ENCODE data around the gene KIAA1755.

KIAA1755 gene

DNA sequence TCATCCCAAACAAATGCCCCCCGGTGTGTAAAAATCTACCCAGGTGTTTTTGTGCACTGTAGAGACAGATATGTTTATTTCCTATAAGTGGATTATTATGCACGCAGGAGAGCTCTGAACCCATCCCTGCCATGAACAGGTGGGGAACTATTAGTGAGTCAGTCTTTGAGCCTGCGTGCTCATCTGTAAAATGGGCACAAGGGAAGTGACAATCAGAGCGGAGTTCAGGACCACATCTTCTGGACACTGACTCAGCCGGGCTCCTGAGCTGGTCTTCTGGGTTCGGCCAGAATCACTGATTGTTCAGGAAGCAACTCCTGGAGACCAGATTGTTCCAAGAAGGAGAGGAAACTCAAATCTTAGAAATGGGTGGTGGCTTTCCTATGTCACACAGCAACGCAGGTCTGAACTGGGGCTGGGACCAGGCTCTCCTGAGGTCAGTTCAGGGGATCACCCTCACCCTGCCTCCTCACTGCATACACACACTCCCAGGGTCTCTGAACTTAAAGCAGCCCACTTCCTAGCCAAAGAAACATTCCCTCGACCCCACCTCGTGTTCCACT is 68.1 kb downstream of the KIAA1755 start:
- Histone ChIP-seq H3K9ac (ENCODE audit: low read length in 5 of 5) (no peak overlapping the region), H3K4me1 (ENCODE audit: control insufficient read depth in 5 of 5, insufficient read depth in 5 of 5, low read length in 5 of 5) (peaks cover 4 to 20% (median 11%) of the 10 kb centered on the region in 5 donors), H3K9me3 (ENCODE audit: control insufficient read depth in 5 of 5, low read length in 5 of 5) (no peaks in the 10 kb centered on the region), H3K27ac (ENCODE audit: low read depth, low read length) (no peak overlapping the region), H3K36me3 (ENCODE audit: control insufficient read depth in 5 of 5, insufficient read depth in 5 of 5, low read length in 5 of 5) (no peaks in the 10 kb centered on the region), H3K27me3 (ENCODE audit: control insufficient read depth in 5 of 5, insufficient read depth in 4 of 5, low read length in 5 of 5) (peaks cover 0 to 5% (median 0%) of the 10 kb centered on the region in 5 donors), H3K4me3 (ENCODE audit: low read depth in 1 of 5, low read length in 5 of 5) (no peak overlapping the region)

DNA sequence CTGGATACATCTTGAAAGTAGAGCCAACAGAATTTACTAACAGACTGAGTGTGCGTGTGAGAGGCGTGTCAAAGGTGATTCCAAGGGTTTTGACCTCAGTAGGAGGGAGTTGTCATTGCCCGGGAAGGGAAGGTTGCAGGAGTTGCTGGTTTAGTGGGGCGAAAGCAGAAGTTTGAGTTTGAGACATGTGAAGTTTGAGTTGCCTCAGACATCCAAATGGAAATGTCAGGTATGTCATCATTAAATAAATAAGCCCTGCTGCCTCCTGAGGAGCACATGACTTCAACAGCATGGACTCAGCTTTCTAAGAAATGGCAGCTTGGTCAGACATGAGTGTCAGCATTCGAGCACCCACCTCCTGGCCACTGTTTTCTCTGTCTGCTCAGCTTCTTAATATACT is 68.9 kb downstream of the KIAA1755 start:
- no peak overlapping the region for H3K27ac ChIP-seq (ENCODE audit: low read depth, low read length)
- no peaks in the 10 kb centered on the region for H3K36me3 ChIP-seq (ENCODE audit: control insufficient read depth in 5 of 5, insufficient read depth in 5 of 5, low read length in 5 of 5)
- H3K4me3 ChIP-seq (ENCODE audit: low read depth in 1 of 5, low read length in 5 of 5) = no peak overlapping the region
- H3K4me1 ChIP-seq (ENCODE audit: control insufficient read depth in 5 of 5, insufficient read depth in 5 of 5, low read length in 5 of 5) = peaks cover 2 to 12% (median 10%) of the 10 kb centered on the region in 5 donors
- H3K9ac ChIP-seq (ENCODE audit: low read length in 5 of 5) = no peak overlapping the region
- peaks cover 0 to 5% (median 0%) of the 10 kb centered on the region in 5 donors for H3K27me3 ChIP-seq (ENCODE audit: control insufficient read depth in 5 of 5, insufficient read depth in 4 of 5, low read length in 5 of 5)
- no peaks in the 10 kb centered on the region for H3K9me3 ChIP-seq (ENCODE audit: control insufficient read depth in 5 of 5, low read length in 5 of 5)

DNA sequence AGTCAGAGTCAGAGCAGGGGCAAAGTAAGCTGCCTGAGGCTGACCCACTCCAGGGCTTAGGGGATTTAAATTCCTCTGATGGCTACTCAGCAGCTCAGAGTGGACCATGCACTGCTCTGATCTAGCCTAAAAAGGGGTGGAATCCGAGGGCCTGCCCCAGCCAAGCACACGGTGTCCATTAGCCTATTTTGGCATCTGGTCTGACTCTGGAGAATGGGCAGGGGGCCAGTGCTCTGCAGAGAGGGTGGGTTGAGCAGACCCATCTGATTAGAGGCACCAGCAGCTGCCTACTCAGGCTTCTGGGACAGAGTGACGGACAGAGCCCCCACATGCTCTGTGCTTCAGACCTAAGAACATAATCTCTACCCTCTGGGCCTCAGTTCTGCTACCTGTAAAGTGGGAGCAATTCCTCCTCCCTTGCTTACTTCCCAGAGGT is 69.6 kb downstream of the KIAA1755 start:
- H3K9ac ChIP-seq (ENCODE audit: low read length in 5 of 5) = no peak overlapping the region
- no peak overlapping the region for H3K27ac ChIP-seq (ENCODE audit: low read depth, low read length)
- H3K4me1 ChIP-seq (ENCODE audit: control insufficient read depth in 5 of 5, insufficient read depth in 5 of 5, low read length in 5 of 5) = peaks cover 0 to 5% (median 3%) of the 10 kb centered on the region in 5 donors
- H3K27me3 ChIP-seq (ENCODE audit: control insufficient read depth in 5 of 5, insufficient read depth in 4 of 5, low read length in 5 of 5) = peaks cover 0 to 4% (median 0%) of the 10 kb centered on the region in 5 donors
- no peak overlapping the region for H3K4me3 ChIP-seq (ENCODE audit: low read depth in 1 of 5, low read length in 5 of 5)
- no peaks in the 10 kb centered on the region for H3K36me3 ChIP-seq (ENCODE audit: control insufficient read depth in 5 of 5, insufficient read depth in 5 of 5, low read length in 5 of 5)
- no peaks in the 10 kb centered on the region for H3K9me3 ChIP-seq (ENCODE audit: control insufficient read depth in 5 of 5, low read length in 5 of 5)

DNA sequence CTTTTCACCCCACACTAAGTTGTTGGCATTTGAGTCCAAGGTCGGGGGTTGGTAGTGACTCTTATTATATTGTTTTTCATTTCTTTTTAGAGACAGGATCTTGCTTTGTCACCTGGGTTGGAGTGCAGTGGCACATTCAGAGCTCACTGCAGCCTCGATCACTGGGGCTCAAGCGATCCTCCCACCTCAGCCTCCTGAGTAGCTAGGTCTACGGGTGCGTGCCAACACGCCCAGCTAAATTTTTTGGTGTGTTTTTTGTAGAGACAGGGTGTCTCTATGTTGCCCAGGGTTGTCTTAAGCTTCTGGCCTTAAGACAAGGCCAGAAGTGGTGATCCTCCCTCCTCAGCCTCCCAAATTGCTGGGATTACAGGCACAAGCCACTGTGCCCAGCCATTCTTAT is 70.4 kb downstream of the KIAA1755 start:
- H3K27me3 ChIP-seq (ENCODE audit: control insufficient read depth in 5 of 5, insufficient read depth in 4 of 5, low read length in 5 of 5) = peaks cover 0 to 4% (median 0%) of the 10 kb centered on the region in 5 donors
- H3K27ac ChIP-seq (ENCODE audit: low read depth, low read length) = no peak overlapping the region
- H3K9me3 ChIP-seq (ENCODE audit: control insufficient read depth in 5 of 5, low read length in 5 of 5) = no peaks in the 10 kb centered on the region
- no peaks in the 10 kb centered on the region for H3K36me3 ChIP-seq (ENCODE audit: control insufficient read depth in 5 of 5, insufficient read depth in 5 of 5, low read length in 5 of 5)
- H3K9ac ChIP-seq (ENCODE audit: low read length in 5 of 5) = no peak overlapping the region
- no peaks in the 10 kb centered on the region for H3K4me1 ChIP-seq (ENCODE audit: control insufficient read depth in 5 of 5, insufficient read depth in 5 of 5, low read length in 5 of 5)
- no peak overlapping the region for H3K4me3 ChIP-seq (ENCODE audit: low read depth in 1 of 5, low read length in 5 of 5)

DNA sequence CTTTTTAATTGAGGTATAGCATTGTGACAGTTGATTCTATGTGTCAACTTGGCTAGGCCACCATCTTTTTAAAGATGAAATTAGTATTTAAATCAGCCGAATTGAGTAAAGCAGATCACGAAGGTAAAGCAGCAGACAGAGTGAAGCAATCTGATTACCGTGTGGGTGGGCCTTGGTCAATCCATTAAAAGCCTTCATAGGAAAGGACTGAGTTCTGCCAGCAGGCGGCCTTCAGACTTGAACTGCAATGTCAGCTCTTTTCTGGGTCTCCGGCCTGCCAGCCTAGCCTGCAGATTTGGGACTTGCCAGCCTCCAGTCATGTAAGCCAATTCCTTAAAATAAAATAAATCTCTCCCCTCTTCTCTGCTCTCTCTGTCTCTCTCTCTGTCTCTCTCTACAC is 73.0 kb downstream of the KIAA1755 start:
- Histone ChIP-seq H3K4me3 (ENCODE audit: low read depth in 1 of 5, low read length in 5 of 5) (no peak overlapping the region), H3K27ac (ENCODE audit: low read depth, low read length) (no peak overlapping the region), H3K4me1 (ENCODE audit: control insufficient read depth in 5 of 5, insufficient read depth in 5 of 5, low read length in 5 of 5) (no peaks in the 10 kb centered on the region), H3K9me3 (ENCODE audit: control insufficient read depth in 5 of 5, low read length in 5 of 5) (peaks cover 0 to 2% (median under 1%) of the 10 kb centered on the region in 5 donors), H3K9ac (ENCODE audit: low read length in 5 of 5) (no peak overlapping the region), H3K36me3 (ENCODE audit: control insufficient read depth in 5 of 5, insufficient read depth in 5 of 5, low read length in 5 of 5) (no peaks in the 10 kb centered on the region), H3K27me3 (ENCODE audit: control insufficient read depth in 5 of 5, insufficient read depth in 4 of 5, low read length in 5 of 5) (peaks cover 0 to 3% (median under 1%) of the 10 kb centered on the region in 5 donors)

DNA sequence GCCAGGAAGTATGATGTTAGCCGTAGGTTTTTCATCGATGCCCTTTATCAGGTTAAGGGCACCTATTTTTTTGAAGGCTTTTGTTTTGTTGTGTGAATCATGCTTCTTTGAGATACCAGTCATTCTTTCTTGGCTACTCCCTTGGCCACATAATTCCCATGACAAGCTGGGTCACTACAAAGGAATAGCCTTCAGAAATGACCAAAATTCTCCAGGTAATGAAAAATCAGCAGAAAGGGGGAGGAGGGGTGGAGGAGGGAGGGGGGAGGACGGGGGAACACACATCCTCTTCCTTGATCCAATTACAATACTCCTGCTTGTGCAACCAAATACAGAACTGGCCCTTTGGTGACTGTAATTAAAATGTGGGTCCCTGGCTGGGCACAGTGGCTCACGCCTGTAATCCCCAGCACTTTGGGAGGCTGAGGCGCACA is 73.7 kb downstream of the KIAA1755 start:
- Histone ChIP-seq H3K9me3 (ENCODE audit: control insufficient read depth in 5 of 5, low read length in 5 of 5) (peaks cover 0 to 6% (median 5%) of the 10 kb centered on the region in 5 donors), H3K9ac (ENCODE audit: low read length in 5 of 5) (no peak overlapping the region), H3K27ac (ENCODE audit: low read depth, low read length) (no peak overlapping the region), H3K4me1 (ENCODE audit: control insufficient read depth in 5 of 5, insufficient read depth in 5 of 5, low read length in 5 of 5) (no peaks in the 10 kb centered on the region), H3K27me3 (ENCODE audit: control insufficient read depth in 5 of 5, insufficient read depth in 4 of 5, low read length in 5 of 5) (peaks cover 0 to 3% (median 0%) of the 10 kb centered on the region in 5 donors), H3K4me3 (ENCODE audit: low read depth in 1 of 5, low read length in 5 of 5) (no peak overlapping the region), H3K36me3 (ENCODE audit: control insufficient read depth in 5 of 5, insufficient read depth in 5 of 5, low read length in 5 of 5) (no peaks in the 10 kb centered on the region)

DNA sequence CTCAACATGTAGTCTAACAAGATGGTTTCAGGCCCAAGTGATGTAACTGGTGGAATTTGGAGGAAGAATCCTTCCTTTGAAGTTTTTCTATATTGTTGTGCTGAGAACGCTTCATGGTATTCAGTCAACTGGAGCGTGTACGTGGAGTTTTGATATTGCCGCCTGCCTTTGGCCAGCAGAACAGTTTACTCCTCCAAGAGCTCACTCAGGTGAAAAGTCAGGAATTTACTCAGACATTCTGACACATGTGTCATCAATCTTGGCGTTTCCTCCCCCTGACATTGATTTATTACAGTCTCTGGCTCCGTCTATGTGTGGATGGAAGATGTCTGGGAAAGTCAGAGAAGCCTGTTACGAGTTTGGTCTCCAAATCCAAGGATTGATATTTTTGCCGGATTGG is 76.4 kb downstream of the KIAA1755 start:
- no peak overlapping the region for H3K9ac ChIP-seq (ENCODE audit: low read length in 5 of 5)
- H3K27me3 ChIP-seq (ENCODE audit: control insufficient read depth in 5 of 5, insufficient read depth in 4 of 5, low read length in 5 of 5) = peaks cover 0 to 3% (median 0%) of the 10 kb centered on the region in 5 donors
- H3K9me3 ChIP-seq (ENCODE audit: control insufficient read depth in 5 of 5, low read length in 5 of 5) = peaks cover 0 to 6% (median 5%) of the 10 kb centered on the region in 5 donors
- H3K36me3 ChIP-seq (ENCODE audit: control insufficient read depth in 5 of 5, insufficient read depth in 5 of 5, low read length in 5 of 5) = no peaks in the 10 kb centered on the region
- no peak overlapping the region for H3K27ac ChIP-seq (ENCODE audit: low read depth, low read length)
- H3K4me3 ChIP-seq (ENCODE audit: low read depth in 1 of 5, low read length in 5 of 5) = no peak overlapping the region
- H3K4me1 ChIP-seq (ENCODE audit: control insufficient read depth in 5 of 5, insufficient read depth in 5 of 5, low read length in 5 of 5) = no peaks in the 10 kb centered on the region

DNA sequence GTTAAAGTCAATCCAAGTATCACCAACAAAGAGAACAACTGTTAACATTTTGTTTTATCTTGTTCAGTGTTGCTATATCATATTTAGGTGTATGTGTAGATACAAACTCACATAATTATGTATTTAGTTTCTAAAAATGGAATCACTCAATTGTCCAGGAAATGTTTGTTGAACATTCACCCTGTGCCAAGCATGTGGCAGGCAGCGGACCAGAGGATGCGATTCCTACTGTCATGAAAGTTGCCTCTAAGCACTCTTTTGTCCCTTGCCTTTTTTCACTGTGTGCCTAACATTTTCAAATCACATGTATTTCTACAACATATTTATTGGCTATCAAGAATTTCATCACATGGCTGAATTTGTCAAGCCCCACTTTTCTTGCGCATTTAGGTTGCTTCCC is 78.6 kb downstream of the KIAA1755 start:
- Histone ChIP-seq H3K27me3 (ENCODE audit: control insufficient read depth in 5 of 5, insufficient read depth in 4 of 5, low read length in 5 of 5) (peaks cover 0 to 7% (median 2%) of the 10 kb centered on the region in 5 donors), H3K9me3 (ENCODE audit: control insufficient read depth in 5 of 5, low read length in 5 of 5) (peaks cover 0 to 6% (median 5%) of the 10 kb centered on the region in 5 donors), H3K36me3 (ENCODE audit: control insufficient read depth in 5 of 5, insufficient read depth in 5 of 5, low read length in 5 of 5) (no peaks in the 10 kb centered on the region), H3K4me3 (ENCODE audit: low read depth in 1 of 5, low read length in 5 of 5) (no peak overlapping the region), H3K9ac (ENCODE audit: low read length in 5 of 5) (no peak overlapping the region), H3K27ac (ENCODE audit: low read depth, low read length) (no peak overlapping the region), H3K4me1 (ENCODE audit: control insufficient read depth in 5 of 5, insufficient read depth in 5 of 5, low read length in 5 of 5) (peaks cover 0 to 7% (median 4%) of the 10 kb centered on the region in 5 donors)

DNA sequence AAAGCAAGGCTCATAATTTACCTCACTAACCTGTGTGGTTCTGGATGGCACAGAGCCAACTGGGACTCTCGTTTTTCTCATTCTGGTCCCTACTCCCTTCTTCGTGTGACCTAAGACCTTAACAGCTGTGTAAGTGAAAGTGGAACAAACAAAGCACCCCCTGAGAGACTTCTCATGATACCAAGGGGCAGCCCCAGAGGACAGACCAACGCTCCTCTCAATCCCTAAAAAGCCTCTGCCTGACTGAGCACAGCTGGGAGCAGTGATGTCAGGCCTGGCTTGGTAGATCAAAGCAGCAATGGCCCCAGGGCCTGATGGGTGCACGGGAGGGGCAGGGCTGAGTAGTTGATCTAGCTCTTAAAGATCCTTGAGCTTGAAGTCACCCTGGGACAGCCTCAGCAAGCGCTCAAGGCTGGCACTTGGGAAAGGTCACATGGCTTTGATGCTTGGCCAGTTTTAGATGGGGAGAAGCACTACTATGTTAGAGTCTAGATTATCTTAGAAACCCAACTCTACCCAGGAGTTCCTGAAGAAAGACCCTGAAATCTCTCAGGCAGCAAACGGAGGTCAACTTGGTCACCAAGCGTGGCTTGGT is 79.2 kb downstream of the KIAA1755 start:
- H3K9ac ChIP-seq (ENCODE audit: low read length in 5 of 5) = no peak overlapping the region
- no peaks in the 10 kb centered on the region for H3K36me3 ChIP-seq (ENCODE audit: control insufficient read depth in 5 of 5, insufficient read depth in 5 of 5, low read length in 5 of 5)
- peaks cover 0 to 6% (median 5%) of the 10 kb centered on the region in 5 donors for H3K9me3 ChIP-seq (ENCODE audit: control insufficient read depth in 5 of 5, low read length in 5 of 5)
- H3K4me1 ChIP-seq (ENCODE audit: control insufficient read depth in 5 of 5, insufficient read depth in 5 of 5, low read length in 5 of 5) = peaks cover 0 to 7% (median 4%) of the 10 kb centered on the region in 5 donors
- H3K27me3 ChIP-seq (ENCODE audit: control insufficient read depth in 5 of 5, insufficient read depth in 4 of 5, low read length in 5 of 5) = peaks cover 0 to 7% (median 2%) of the 10 kb centered on the region in 5 donors
- H3K4me3 ChIP-seq (ENCODE audit: low read depth in 1 of 5, low read length in 5 of 5) = no peak overlapping the region
- no peak overlapping the region for H3K27ac ChIP-seq (ENCODE audit: low read depth, low read length)

DNA sequence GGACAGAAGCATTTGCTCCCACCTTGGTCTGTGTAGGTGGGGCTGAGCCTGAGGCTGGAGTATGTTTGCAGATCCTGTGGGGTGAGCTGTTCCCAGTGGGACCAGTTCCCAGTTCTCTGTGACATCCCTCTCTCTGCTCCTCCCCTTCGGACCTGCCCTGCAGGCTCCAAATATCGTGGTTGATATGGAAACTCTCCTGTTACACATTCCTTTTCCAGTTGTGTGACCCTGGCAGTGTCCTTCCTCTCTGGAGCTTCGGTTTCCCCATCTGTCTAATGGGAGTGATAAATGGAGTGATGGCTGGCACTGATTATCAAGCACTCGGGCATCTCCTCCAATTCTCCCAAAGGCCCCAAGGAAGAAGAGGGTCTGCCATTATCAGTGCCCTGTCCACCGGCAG is 79.8 kb downstream of the KIAA1755 start:
- H3K9ac ChIP-seq (ENCODE audit: low read length in 5 of 5) = no peak overlapping the region
- H3K27me3 ChIP-seq (ENCODE audit: control insufficient read depth in 5 of 5, insufficient read depth in 4 of 5, low read length in 5 of 5) = peaks cover 0 to 7% (median 2%) of the 10 kb centered on the region in 5 donors
- no peaks in the 10 kb centered on the region for H3K36me3 ChIP-seq (ENCODE audit: control insufficient read depth in 5 of 5, insufficient read depth in 5 of 5, low read length in 5 of 5)
- no peak overlapping the region for H3K4me3 ChIP-seq (ENCODE audit: low read depth in 1 of 5, low read length in 5 of 5)
- peaks cover 0 to 7% (median 4%) of the 10 kb centered on the region in 5 donors for H3K4me1 ChIP-seq (ENCODE audit: control insufficient read depth in 5 of 5, insufficient read depth in 5 of 5, low read length in 5 of 5)
- H3K27ac ChIP-seq (ENCODE audit: low read depth, low read length) = no peak overlapping the region
- H3K9me3 ChIP-seq (ENCODE audit: control insufficient read depth in 5 of 5, low read length in 5 of 5) = peaks cover 0 to 6% (median 5%) of the 10 kb centered on the region in 5 donors

Measured in subcutaneous abdominal adipose tissue (tissue), 5 donors.